ENCODE data around the gene MLXIPL.
"Not testable (repeated sequence)": the region's sequence is repeated elsewhere in the genome, so short reads cannot be mapped to it uniquely, and the experiment has no call there.

MLXIPL gene

DNA sequence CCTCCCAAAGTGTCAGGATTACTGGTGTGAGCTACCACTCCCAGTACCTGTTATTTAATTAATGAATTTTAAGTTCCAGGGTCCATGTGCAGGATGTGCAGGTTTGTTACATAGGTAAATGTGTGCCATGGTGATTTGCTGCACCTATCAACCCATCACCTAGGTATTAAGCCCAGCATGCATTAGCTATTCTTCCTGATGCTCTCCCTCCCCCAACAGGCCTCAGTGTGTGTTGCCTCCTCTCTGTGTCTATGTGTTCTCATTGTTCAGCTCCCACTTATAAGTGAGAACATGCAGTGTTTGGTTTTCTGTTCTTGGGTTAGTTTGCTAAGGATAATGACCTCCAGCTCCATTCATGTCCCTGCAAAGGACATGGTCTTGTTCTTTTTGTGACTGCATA, 57.9 kb downstream of the MLXIPL start:
- H3K27me3 Mint-ChIP-seq, H3K9me3 Mint-ChIP-seq, H3K27ac Mint-ChIP-seq: not testable (repeated sequence)
- H3K4me3 Mint-ChIP-seq = peak overlapping the region; percentile 74
- peaks cover 22% of the 10 kb centered on the region for H3K36me3 Mint-ChIP-seq (ENCODE audit: low read depth)
- H3K4me1 Mint-ChIP-seq (ENCODE audit: low read depth) = peaks cover 23% of the 10 kb centered on the region

DNA sequence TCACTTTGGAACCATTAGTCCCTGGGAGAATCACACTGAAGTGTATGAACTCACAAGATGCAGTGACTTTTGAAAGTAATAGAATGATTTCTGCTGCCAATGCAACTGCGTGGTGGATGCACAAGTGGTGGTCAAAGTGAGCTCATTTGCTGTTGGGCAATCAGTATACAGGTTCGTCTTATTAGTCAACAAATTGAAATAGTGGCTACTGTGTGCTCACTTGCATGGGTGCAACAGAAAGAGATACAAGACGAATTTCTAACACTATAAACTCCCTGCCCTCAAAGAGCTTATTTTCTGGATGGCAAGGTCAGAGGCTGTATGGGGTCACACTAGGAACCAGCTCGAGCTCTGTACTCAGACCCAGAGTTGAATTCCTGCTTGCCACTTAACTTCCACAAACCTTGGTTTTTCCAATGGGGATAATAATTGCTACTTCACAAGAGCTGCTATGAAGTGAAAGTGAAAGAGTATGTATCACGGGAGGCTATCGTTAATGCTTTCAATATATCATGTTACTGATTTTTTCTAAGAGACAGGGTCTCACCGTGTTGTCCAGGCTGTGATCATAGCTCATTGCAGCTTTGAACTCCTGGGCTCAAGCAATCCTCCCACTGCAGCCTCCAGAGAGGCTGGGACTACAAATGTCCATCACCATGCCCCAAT, 58.5 kb downstream of the MLXIPL start:
- Mint-ChIP-seq H3K4me1 (ENCODE audit: low read depth) (peaks cover 23% of the 10 kb centered on the region), H3K27ac (no peak overlapping the region), H3K36me3 (ENCODE audit: low read depth) (peaks cover 17% of the 10 kb centered on the region), H3K4me3 (peak overlapping the region; percentile 74), H3K27me3 (no peaks in the 10 kb centered on the region), H3K9me3 (no peaks in the 10 kb centered on the region)

GRCh38 chr7:73560109-73560835, 64.0 kb downstream of the MLXIPL start:
- H3K4me3 Mint-ChIP-seq = no peak overlapping the region
- H3K9me3 Mint-ChIP-seq = no peaks in the 10 kb centered on the region
- peaks cover 8% of the 10 kb centered on the region for H3K36me3 Mint-ChIP-seq (ENCODE audit: low read depth)
- H3K27me3 Mint-ChIP-seq = no peaks in the 10 kb centered on the region
- no peak overlapping the region for H3K27ac Mint-ChIP-seq
- H3K4me1 Mint-ChIP-seq (ENCODE audit: low read depth) = peaks cover 31% of the 10 kb centered on the region

- no peaks in the 10 kb centered on the region for H3K9me3 Mint-ChIP-seq
- H3K27me3 Mint-ChIP-seq = no peaks in the 10 kb centered on the region
- H3K27ac Mint-ChIP-seq = peak within 1 kb of the TSS; percentile 96
- H3K4me3 Mint-ChIP-seq = peak within 1 kb of the TSS; percentile 95
- peaks cover 43% of the 10 kb centered on the region for H3K4me1 Mint-ChIP-seq (ENCODE audit: low read depth)
- peaks cover 13% of the 10 kb centered on the region for H3K36me3 Mint-ChIP-seq (ENCODE audit: low read depth)
Observed at GRCh38 chr7:73557397-73558257, 66.7 kb downstream of the MLXIPL start, which contains the start of gene BCL7B. Gene BCL7B (minus strand): TSS chr7:73557690. CDS start chr7:73557578, 112 bp downstream.

GRCh38 chr7:73557108-73557396, 67.3 kb downstream of the MLXIPL start:
- Mint-ChIP-seq H3K36me3 (ENCODE audit: low read depth) (peaks cover 17% of the 10 kb centered on the region), H3K27me3 (no peaks in the 10 kb centered on the region), H3K27ac (peak overlapping the region; percentile 86), H3K4me1 (ENCODE audit: low read depth) (peaks cover 46% of the 10 kb centered on the region), H3K9me3 (no peaks in the 10 kb centered on the region), H3K4me3 (peak overlapping the region; percentile 95)

DNA sequence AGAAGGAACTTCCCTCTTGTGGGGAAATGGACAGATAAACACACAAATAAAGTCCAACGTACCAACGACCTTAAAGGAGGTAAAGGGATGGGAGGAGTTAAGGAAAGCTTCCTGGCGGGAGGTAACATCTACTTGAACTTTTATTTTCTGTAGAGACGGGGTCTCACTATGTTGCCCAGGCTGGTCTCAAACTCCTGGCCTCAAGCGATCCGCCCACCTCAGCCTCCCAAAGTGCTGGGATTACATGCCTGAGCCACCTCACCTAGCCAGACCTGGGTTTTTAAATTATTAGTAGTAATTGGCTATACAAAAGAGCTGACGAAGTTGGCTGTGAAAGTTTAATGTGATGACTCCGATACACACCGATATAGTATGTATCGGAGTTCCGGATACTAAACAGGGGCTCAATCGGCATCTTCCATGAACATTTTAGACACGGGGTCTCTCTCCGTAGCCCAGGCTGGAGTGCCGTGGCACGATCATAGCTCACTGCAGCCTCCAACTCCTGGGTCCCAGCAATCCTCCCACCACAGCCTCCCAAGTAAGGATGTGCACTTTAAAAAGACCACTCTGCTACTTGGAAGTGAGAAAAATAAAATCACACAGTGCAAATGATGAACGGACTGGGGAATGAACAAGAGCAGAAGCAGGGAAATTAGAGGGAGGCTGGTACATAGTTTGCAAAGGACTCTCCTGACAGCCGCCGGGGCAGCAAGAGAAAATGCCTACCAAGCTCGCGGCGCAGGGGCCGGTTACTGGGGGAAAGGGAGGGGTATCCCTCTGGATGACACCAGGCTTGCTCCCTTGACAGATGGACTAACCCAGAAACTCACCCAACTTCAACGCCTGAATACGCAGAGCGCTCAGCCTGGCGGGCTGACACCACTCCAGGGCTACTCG, 67.9 kb downstream of the MLXIPL start:
- Mint-ChIP-seq H3K4me3 (peak overlapping the region; percentile 95), H3K4me1 (ENCODE audit: low read depth) (peaks cover 47% of the 10 kb centered on the region), H3K9me3 (no peaks in the 10 kb centered on the region), H3K36me3 (ENCODE audit: low read depth) (peaks cover 20% of the 10 kb centered on the region), H3K27ac (peak overlapping the region; percentile 86), H3K27me3 (no peaks in the 10 kb centered on the region)

GRCh38 chr7:73555411-73555982, 68.8 kb downstream of the MLXIPL start:
- Mint-ChIP-seq H3K27ac (peak overlapping the region; percentile 55), H3K36me3 (ENCODE audit: low read depth) (peaks cover 27% of the 10 kb centered on the region), H3K27me3 (no peaks in the 10 kb centered on the region), H3K4me1 (ENCODE audit: low read depth) (peaks cover 45% of the 10 kb centered on the region), H3K9me3 (no peaks in the 10 kb centered on the region), H3K4me3 (peak overlapping the region; percentile 95)

DNA sequence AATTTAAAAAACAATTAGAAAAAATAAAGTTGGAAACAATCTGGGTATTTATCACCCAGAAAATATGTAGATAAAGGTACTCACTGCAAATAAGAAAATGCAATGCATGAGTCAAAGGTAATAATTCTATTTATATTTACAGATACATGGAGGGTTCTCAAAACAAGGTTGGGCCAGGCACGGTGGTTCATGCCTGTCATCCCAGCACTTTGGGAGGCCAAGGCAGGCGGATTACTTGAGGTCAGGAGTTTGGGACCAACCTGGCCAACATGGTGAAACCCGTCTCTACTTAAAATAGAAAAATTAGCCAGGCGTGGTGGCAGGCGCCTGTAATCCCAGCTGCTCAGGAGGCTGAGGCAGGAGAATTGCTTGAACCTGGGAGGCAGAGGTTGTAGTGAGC, 74.2 kb downstream of the MLXIPL start:
- not testable (repeated sequence) for H3K27ac Mint-ChIP-seq, H3K9me3 Mint-ChIP-seq, H3K27me3 Mint-ChIP-seq, H3K4me3 Mint-ChIP-seq
- H3K36me3 Mint-ChIP-seq (ENCODE audit: low read depth) = peaks cover 40% of the 10 kb centered on the region
- peaks cover 31% of the 10 kb centered on the region for H3K4me1 Mint-ChIP-seq (ENCODE audit: low read depth)

DNA sequence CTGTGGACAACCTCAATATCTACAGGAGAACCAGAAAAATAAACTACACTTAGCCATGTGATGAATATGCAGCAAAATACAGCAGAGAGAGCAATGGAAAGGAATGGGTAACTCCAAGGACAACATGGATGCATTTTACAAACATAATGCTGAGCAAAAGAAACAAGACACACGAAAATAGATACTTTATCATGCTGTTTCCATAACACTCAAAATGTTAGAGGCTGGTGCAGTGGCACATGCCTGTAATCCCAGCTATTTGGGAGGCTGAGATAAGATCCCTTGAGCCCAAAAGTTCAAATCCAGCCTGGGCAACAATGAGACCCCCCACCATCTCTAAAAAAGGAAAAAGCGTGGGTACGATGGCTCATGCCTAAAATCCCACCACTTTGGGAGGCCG, 75.1 kb downstream of the MLXIPL start:
- H3K4me3 Mint-ChIP-seq = no peak overlapping the region
- H3K4me1 Mint-ChIP-seq (ENCODE audit: low read depth) = peaks cover 23% of the 10 kb centered on the region
- H3K27me3 Mint-ChIP-seq = no peaks in the 10 kb centered on the region
- H3K36me3 Mint-ChIP-seq (ENCODE audit: low read depth) = peaks cover 45% of the 10 kb centered on the region
- H3K27ac Mint-ChIP-seq = no peak overlapping the region
- no peaks in the 10 kb centered on the region for H3K9me3 Mint-ChIP-seq

GRCh38 chr7:73547841-73548240, 76.5 kb downstream of the MLXIPL start:
- Mint-ChIP-seq H3K27me3 (no peaks in the 10 kb centered on the region), H3K9me3 (no peaks in the 10 kb centered on the region)

GRCh38 chr7:73544678-73545077, 79.6 kb downstream of the MLXIPL start:
- Mint-ChIP-seq H3K27ac (no peak overlapping the region), H3K27me3 (no peaks in the 10 kb centered on the region), H3K9me3 (no peaks in the 10 kb centered on the region), H3K4me3 (no peak overlapping the region), H3K36me3 (ENCODE audit: low read depth) (peaks cover 46% of the 10 kb centered on the region), H3K4me1 (ENCODE audit: low read depth) (peaks cover 16% of the 10 kb centered on the region)

More at GRCh38 chr7:73547841-73548240, 76.5 kb downstream of the MLXIPL start:
- Mint-ChIP-seq H3K4me1 (ENCODE audit: low read depth) (peaks cover 20% of the 10 kb centered on the region), H3K36me3 (ENCODE audit: low read depth) (peaks cover 43% of the 10 kb centered on the region), H3K4me3 (no peak overlapping the region), H3K27ac (no peak overlapping the region)
